ENCODE measurements around the gene AFF3. TPM values are rescaled to one million over a fixed set of nuclear protein-coding genes. Genes with fewer than 3 reads are reported as not detected.

The AFF3 gene
- total RNA-seq, 1 experiment from 2014 or later = 0.22 TPM

GRCh38 chr2:99512181-99512591, 630.2 kb downstream of the AFF3 start:
- no peak overlapping the region for H3K27ac Mint-ChIP-seq
- Histone ChIP-seq H3K79me2 (ENCODE audit: insufficient read depth, low read length) (no peaks in the 10 kb centered on the region), H2AK5ac (ENCODE audit: insufficient read length, low read length) (no peak overlapping the region), H3K14ac (ENCODE audit: insufficient read depth, low read length) (no peak overlapping the region), H3K27ac (ENCODE audit: insufficient read length, low read depth, low read length) (no peak overlapping the region), H3K9ac (ENCODE audit: extremely low read depth, insufficient read length, low read length) (no peak overlapping the region), H2BK20ac (ENCODE audit: low read depth, low read length, poor library complexity, severe bottlenecking) (no peak overlapping the region), H3K4me1 (ENCODE audit: insufficient read depth, low read length) (no peaks in the 10 kb centered on the region), H2BK12ac (ENCODE audit: insufficient read length, low read depth, low read length) (no peak overlapping the region), H4K8ac (replicated peaks; ENCODE audit: insufficient read length, low read depth, low read length) (no peak overlapping the region), H2BK15ac (ENCODE audit: low read depth, low read length) (no peak overlapping the region), H4K20me1 (ENCODE audit: control insufficient read depth, insufficient read depth, insufficient read length) (no peaks in the 10 kb centered on the region), H3K4me2 (ENCODE audit: insufficient read depth, insufficient read length, low read length) (no peak overlapping the region), H3K4ac (ENCODE audit: low read depth, low read length) (no peak overlapping the region), H3K27me3 (ENCODE audit: insufficient read depth, low read length) (no peaks in the 10 kb centered on the region), H3K9me3 (ENCODE audit: control insufficient read depth, low read depth, low read length) (no peaks in the 10 kb centered on the region), H2AFZ (ENCODE audit: low read length) (no peak overlapping the region), H3K23ac (ENCODE audit: insufficient read length, low read depth, low read length) (no peak overlapping the region), H4K5ac (ENCODE audit: insufficient read length, low read depth, low read length) (no peak overlapping the region), H3K18ac (ENCODE audit: insufficient read length, low read depth, low read length) (no peak overlapping the region), H3T11ph (ENCODE audit: low read length) (no peak overlapping the region), H3K79me1 (ENCODE audit: insufficient read depth, low read depth, low read length, poor library complexity, severe bottlenecking) (no peaks in the 10 kb centered on the region), H3K56ac (ENCODE audit: insufficient read length, low read depth, low read length) (no peak overlapping the region), H3K23me2 (ENCODE audit: insufficient read length, low read depth, low read length, poor library complexity, severe bottlenecking) (no peaks in the 10 kb centered on the region), H2BK5ac (ENCODE audit: insufficient read length, low read length) (no peak overlapping the region), H4K91ac (ENCODE audit: insufficient read length, low read depth, low read length) (no peak overlapping the region), H2BK120ac (ENCODE audit: low read depth, low read length, poor library complexity, severe bottlenecking) (no peak overlapping the region)
- WGBS (ENCODE audit: extremely low coverage, insufficient read length, low lambda C conversion rate) = no CpG with 5 or more reads among the region's 1 CpG
- no peak for DNase-seq
- H3K27me3 Mint-ChIP-seq (ENCODE audit: low read depth) = no peaks in the 10 kb centered on the region; the same call in 1 of the 2 replicates
- H3K36me3 Mint-ChIP-seq (ENCODE audit: insufficient read depth in 1 of 3, low read depth in 3 of 3) = no peaks in the 10 kb centered on the region
- no peak overlapping the region for H3K4me3 Mint-ChIP-seq
- H3K9me3 Mint-ChIP-seq = no peaks in the 10 kb centered on the region
- TF ChIP-seq CTCF (conservative IDR thresholded peaks at IDR 0.05) = no peak
- H3K4me1 Mint-ChIP-seq = no peaks in the 10 kb centered on the region
